K562 (cell line): ENCODE results near the gene KIF14.

Experiments
- CSDE1 ChIP-seq, 2 experiments: fragments of 450-650 bp; IDR thresholded peaks; 2 replicates each; pipeline ENCODE4 v1.6.1; 2016; ENCODE audit warnings: mild to moderate bottlenecking in 1 of 2
- ESRRA ChIP-seq: fragments of 450-650 bp; IDR thresholded peaks from 2 replicates; pipeline ENCODE4 v1.6.1; 2014; ENCODE audit warnings: low read depth, mild to moderate bottlenecking, moderate library complexity, borderline replicate concordance
- EZH2 ChIP-seq: IDR thresholded peaks from 2 replicates; pipeline ENCODE4 v1.6.1; 2012; ENCODE audit warnings: low read depth, mild to moderate bottlenecking, inconsistent platforms, low read length, borderline replicate concordance
- GABPA ChIP-seq: fragments of 200-800 bp; sonication (Bioruptor generic); conservative IDR thresholded peaks from 2 replicates; pipeline ENCODE4 v1.6.1; 2016; ENCODE audit warnings: low read depth, missing genetic modification characterization, missing compliant biosample characterization
- KDM5B ChIP-seq: fragments of 200-600 bp; sonication (generic); IDR thresholded peaks from 2 replicates; pipeline ENCODE4 v1.6.1; 2012; ENCODE audit warnings: low read depth, mild to moderate bottlenecking, moderate library complexity, low read length, control low read depth, inconsistent platforms; ENCODE audit not compliant: insufficient replicate concordance
- POLR2A ChIP-seq: fragments of 450-650 bp; conservative IDR thresholded peaks from 2 replicates; pipeline ENCODE4 v1.6.1; 2016
- SMARCE1 ChIP-seq: fragments of 450-650 bp; IDR thresholded peaks from 2 replicates; pipeline ENCODE4 v1.7.1; 2016; ENCODE audit warnings: mild to moderate bottlenecking
- TAF15 ChIP-seq: fragments of 200-400 bp; formaldehyde crosslinking; IDR thresholded peaks from 2 replicates; pipeline ENCODE4 v1.6.1; 2017; ENCODE audit warnings: mild to moderate bottlenecking, low read depth, low read length, moderate library complexity
- TRIM24 ChIP-seq, 2 experiments: fragments of 450-650 bp; IDR thresholded peaks; 2 replicates each; pipeline ENCODE4 v1.6.1; 2016
- ZNF217 ChIP-seq: sonication (generic); formaldehyde crosslinking; IDR thresholded peaks from 2 replicates; pipeline ENCODE4 v1.8.0; 2022; ENCODE audit warnings: mild to moderate bottlenecking, missing genetic modification reagents
- ZNF77 ChIP-seq: fragments of 250-450 bp; sonication (Bioruptor Pico); IDR thresholded peaks from 2 replicates; pipeline ENCODE4 v1.5.0; 2020

DNA sequence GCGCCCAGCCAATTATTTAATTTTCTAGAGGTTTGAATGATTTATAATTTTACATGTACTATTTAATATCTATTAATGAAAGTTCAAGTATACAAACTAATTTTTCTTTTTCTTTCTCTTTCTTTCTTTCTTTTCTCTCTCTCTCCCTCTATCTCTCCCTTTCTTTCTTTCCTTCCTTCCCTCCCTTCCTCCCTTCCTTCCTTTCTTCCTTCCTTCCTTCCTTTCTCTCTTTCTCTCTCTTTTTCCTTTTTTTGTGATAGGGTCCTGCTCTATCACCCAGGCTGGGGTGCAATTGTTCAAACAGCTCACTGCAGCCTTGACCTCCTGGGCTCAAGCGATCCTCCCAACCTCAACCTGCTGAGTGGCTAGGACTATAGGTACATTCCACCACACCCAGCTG lies 16.1 kb upstream of the KIF14 start:
- TF ChIP-seq POLR2A (no peak), ESRRA (no peak), TAF15 (no peak), EZH2 (no peak), ZNF217 (CRISPR knock-in tag) (no peak), CSDE1 (IDR thresholded peaks at IDR 0.05) (no peak), SMARCE1 (no peak), TRIM24 (IDR thresholded peaks at IDR 0.05) (no peak), ZNF77 (CRISPR knock-in tag) (no peak), KDM5B (no peak), GABPA (tag) (no peak)
